Activated naive CD4-positive, alpha-beta T cell treated with anti-CD3 and anti-CD28 coated beads for 36 hours (primary cell): ENCODE measurements around the gene NCKAP1. TPM values are rescaled to one million over a fixed set of nuclear protein-coding genes. Genes with fewer than 3 reads are reported as not detected.
"Not testable (repeated sequence)": the region's sequence is repeated elsewhere in the genome, so short reads cannot be mapped to it uniquely, and the experiment has no call there.

Source experiments
- CTCF ChIA-PET: fragments of 350-600 bp; sonication (Branson Sonifier 250); formaldehyde crosslinking; loops from one replicate; lab custom pipeline; 2021; ENCODE audit warnings: antibody characterized with exemption; lab: Charles Lee
- DNase-seq: peaks from one replicate; pipeline ENCODE4 v3.0.0-alpha.2; 2020
- H3K27ac Mint-ChIP-seq: one replicate; pipeline ENCODE4 v1.8.0; 2021; ENCODE audit warnings: mild to moderate bottlenecking, mixed read lengths
- H3K27me3 Mint-ChIP-seq: one replicate; pipeline ENCODE4 v1.8.0; 2021; ENCODE audit warnings: low read depth, mixed read lengths
- H3K36me3 Mint-ChIP-seq: one replicate; pipeline ENCODE4 v1.8.0; 2021; ENCODE audit warnings: low read depth, mixed read lengths
- H3K4me1 Mint-ChIP-seq: one replicate; pipeline ENCODE4 v1.8.0; 2021; ENCODE audit warnings: low read depth, mixed read lengths
- H3K4me3 Mint-ChIP-seq: one replicate; pipeline ENCODE4 v1.8.0; 2021; ENCODE audit warnings: mild to moderate bottlenecking, moderate library complexity, mixed read lengths
- H3K9me3 Mint-ChIP-seq: one replicate; pipeline ENCODE4 v1.8.0; 2021; ENCODE audit warnings: mixed read lengths
- intact Hi-C: fragments of 100-400 bp; cut with micrococcal nuclease; formaldehyde crosslinking; loops from one replicate; pipeline ENCODE4 v1.15.1; 2023
- total RNA-seq, 2 experiments: library from RNA; stranded (reverse); gene quantifications; one replicate each; pipeline ENCODE4 v1.2.3, GENCODE V29; 2021

NCKAP1 gene
- total RNA-seq, 2 experiments from 2014 or later, result 10.6 to 11.9 TPM

DNA sequence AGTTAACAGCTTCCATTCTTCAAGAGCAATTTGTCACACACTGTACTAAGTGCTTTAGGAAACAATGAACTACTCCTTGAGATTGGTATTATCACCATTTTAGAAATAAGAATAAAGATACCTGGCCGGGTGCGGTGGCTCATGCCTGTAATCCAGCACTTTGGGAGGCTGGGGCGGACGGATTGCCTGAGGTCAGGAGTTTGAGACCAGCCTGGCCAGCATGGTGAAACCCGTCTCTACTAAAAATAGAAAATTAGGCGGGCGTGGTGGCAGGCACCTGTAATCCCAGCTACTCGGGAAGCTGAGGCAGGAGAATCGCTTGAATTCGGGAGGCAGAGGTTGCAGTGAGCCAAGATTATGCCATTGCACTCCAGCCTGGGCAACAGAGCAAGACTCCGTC lies 20.4 kb downstream of the NCKAP1 start:
- DNase-seq, H3K36me3 Mint-ChIP-seq, H3K4me1 Mint-ChIP-seq, intact Hi-C loops, H3K4me3 Mint-ChIP-seq, H3K27ac Mint-ChIP-seq, H3K27me3 Mint-ChIP-seq, H3K9me3 Mint-ChIP-seq, CTCF ChIA-PET: not testable (repeated sequence)

DNA sequence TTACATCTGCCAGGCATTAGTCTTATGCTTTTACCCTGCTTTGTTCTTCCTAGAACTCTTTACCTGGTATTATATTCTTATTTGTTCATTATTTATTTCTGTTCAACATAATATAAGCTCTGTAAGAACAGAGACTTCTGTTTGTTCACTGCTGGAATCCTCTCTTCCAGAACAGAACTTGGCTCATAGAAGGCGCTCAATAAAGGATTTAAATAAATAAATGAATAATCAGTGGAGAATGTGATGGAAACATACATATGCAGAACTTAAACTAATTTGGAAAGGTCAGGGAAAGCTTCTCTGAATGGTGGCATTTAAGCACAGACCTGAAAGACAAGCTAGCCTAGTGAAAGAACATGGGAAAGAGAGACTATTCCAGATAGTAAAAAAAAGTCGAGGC lies 24.3 kb downstream of the NCKAP1 start:
- Mint-ChIP-seq H3K4me3 (no peak overlapping the region), H3K9me3 (no peaks in the 10 kb centered on the region), H3K27ac (no peak overlapping the region), H3K4me1 (no peaks in the 10 kb centered on the region), H3K27me3 (no peaks in the 10 kb centered on the region), H3K36me3 (no peaks in the 10 kb centered on the region)
- no peak for DNase-seq
- CTCF ChIA-PET, result interaction anchor here (1.0 to 1.6 kb wide), 3 partner anchors 26 to 281 kb away, joined by 3 to 6 read pairs (median 3); no protein-coding TSS in a partner anchor
- intact Hi-C loops, result no loop called here

GRCh38 chr2:183011743-183012142 lies 26.5 kb downstream of the NCKAP1 start:
- Mint-ChIP-seq H3K9me3 (no peaks in the 10 kb centered on the region), H3K27me3 (no peaks in the 10 kb centered on the region), H3K27ac (no peak overlapping the region), H3K36me3 (no peaks in the 10 kb centered on the region), H3K4me1 (no peaks in the 10 kb centered on the region), H3K4me3 (no peak overlapping the region)
- CTCF ChIA-PET, result no interaction called here
- DNase-seq, result no peak
- intact Hi-C loops, result no loop called here

GRCh38 chr2:183010112-183010511 lies 28.1 kb downstream of the NCKAP1 start:
- no peak overlapping the region for H3K27ac Mint-ChIP-seq
- no peaks in the 10 kb centered on the region for H3K4me1 Mint-ChIP-seq
- H3K4me3 Mint-ChIP-seq, result no peak overlapping the region
- no peak for DNase-seq
- no peaks in the 10 kb centered on the region for H3K27me3 Mint-ChIP-seq
- intact Hi-C loops, result no loop called here
- no peaks in the 10 kb centered on the region for H3K9me3 Mint-ChIP-seq
- H3K36me3 Mint-ChIP-seq, result no peaks in the 10 kb centered on the region
- CTCF ChIA-PET, result no interaction called here

DNA sequence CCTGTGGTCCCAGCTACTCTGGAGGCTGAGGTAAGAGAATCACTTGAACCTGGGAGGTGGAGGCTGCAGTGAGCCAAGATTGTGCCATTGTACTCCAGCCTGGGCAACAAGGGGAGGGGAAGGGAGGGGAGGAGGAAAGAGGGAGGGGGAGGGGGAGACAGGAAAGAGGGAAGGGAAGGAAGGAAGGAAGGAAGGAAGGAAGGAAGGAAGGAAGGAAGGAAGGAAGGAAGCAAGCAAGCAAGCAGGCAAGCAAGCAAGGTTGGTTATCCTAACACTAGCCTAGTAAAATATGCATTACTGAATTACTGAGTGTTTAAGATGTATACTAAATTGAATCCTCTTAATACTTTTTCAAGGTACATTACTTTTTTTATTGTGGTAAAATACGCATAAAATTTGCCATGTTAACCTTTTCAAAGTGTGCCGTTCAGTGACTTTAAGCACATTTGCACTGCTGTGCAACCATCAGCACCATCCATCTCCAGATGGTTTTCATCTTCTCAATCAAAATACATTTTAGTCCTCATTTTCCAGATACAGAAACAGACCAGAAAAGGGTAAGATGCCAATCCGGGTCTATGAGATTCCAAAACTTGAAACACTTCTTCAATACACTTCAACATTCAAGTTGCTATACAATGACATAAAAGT lies 28.9 kb downstream of the NCKAP1 start:
- intact Hi-C loops, result no loop called here
- H3K9me3 Mint-ChIP-seq, result no peaks in the 10 kb centered on the region

DNA sequence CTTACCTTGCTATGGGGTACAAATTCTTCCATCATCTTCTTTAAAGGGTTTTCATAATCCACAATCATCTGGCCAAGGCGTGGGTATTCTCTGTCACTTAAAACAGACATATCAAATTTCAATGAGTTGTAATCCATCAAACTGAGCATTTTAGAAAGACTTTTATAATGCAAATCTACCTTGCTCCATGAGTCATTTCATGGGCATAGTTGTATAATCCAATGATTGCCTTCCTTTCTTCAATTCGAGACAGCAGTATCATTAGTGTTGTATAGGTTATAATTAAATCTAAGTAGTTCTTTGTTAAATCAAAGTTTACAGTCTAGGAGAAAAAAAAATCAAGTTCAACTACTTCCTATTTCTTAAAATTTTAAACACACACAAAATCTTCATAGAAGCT lies 36.3 kb downstream of the NCKAP1 start:
- H3K36me3 Mint-ChIP-seq, result peaks cover 14% of the 10 kb centered on the region
- CTCF ChIA-PET, result interaction anchor here (0.6 to 1.0 kb wide), 3 partner anchors 21 to 353 kb away, joined by 3 to 5 read pairs (median 3); no protein-coding TSS in a partner anchor

More for the DNA sequence above, 28.9 kb downstream of the NCKAP1 start:
- H3K27me3 Mint-ChIP-seq, result no peaks in the 10 kb centered on the region
- CTCF ChIA-PET, result no interaction called here
- no peak overlapping the region for H3K27ac Mint-ChIP-seq
- H3K4me1 Mint-ChIP-seq, result no peaks in the 10 kb centered on the region
- H3K4me3 Mint-ChIP-seq, result no peak overlapping the region
- no peak for DNase-seq
- no peaks in the 10 kb centered on the region for H3K36me3 Mint-ChIP-seq

DNA sequence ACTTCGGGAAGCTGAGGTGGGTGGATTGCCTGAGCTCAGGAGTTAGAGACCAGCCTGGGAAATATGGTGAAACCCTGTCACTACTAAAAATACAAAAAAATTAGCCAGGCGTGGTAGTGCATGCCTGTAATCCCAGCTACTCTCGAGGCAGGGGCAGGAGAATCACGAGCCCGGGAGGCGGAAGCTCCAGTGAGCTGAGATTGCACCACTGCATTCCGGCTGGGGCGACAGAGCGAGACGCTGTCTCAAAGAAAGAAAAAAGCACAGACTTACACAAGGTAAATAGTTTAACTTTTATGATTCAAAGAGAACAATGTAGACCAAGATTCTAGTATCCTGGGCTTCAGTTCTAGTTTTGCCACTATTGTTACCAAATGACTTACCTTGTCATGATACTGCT lies 37.4 kb downstream of the NCKAP1 start:
- Mint-ChIP-seq H3K4me1 (no peaks in the 10 kb centered on the region), H3K36me3 (peaks cover 14% of the 10 kb centered on the region), H3K27me3 (no peaks in the 10 kb centered on the region), H3K9me3 (no peaks in the 10 kb centered on the region), H3K27ac (no peak overlapping the region), H3K4me3 (no peak overlapping the region)
- CTCF ChIA-PET, result interaction anchor here (0.6 to 0.7 kb wide), 2 partner anchors 14 to 21 kb away, joined by 3 read pairs; no protein-coding TSS in a partner anchor
- intact Hi-C loops, result no loop called here
- DNase-seq, result no peak

More for the DNA sequence above, 36.3 kb downstream of the NCKAP1 start:
- Mint-ChIP-seq H3K27ac (no peak overlapping the region), H3K27me3 (no peaks in the 10 kb centered on the region), H3K4me1 (no peaks in the 10 kb centered on the region), H3K4me3 (no peak overlapping the region), H3K9me3 (no peaks in the 10 kb centered on the region)
- intact Hi-C loops, result no loop called here
- DNase-seq, result no peak

DNA sequence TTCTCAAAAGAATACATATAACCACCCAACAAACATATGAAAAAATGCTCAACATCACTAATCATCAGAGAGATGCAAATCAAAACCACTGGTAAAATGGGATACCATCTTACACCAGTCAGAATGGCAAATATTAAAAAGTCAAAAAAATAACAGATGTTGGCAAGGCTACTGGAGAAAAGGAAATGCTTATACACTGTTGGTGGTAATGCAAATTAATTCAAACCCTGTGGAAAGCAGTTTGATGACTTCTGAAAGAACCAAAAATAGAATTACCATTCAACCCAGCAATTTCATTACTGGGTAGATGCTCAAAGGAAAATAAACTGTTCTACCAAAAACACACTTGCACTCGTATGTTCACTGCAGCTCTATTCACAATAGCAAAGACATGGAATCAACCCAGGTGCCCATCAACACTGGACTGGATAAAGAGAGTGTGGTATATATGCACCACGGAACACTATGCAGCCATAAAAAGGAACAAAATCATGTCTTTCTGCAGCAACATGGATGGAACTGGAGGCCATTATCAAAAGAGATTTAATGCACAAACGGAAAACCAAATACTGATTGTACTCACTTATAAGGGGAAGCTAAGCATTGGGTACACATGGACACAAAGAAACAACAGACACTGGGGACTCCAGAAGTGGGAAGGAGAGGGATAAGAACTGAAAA lies 38.8 kb downstream of the NCKAP1 start:
- Mint-ChIP-seq H3K4me1 (no peaks in the 10 kb centered on the region), H3K9me3 (no peaks in the 10 kb centered on the region), H3K27ac (no peak overlapping the region), H3K27me3 (no peaks in the 10 kb centered on the region), H3K4me3 (no peak overlapping the region), H3K36me3 (peaks cover 14% of the 10 kb centered on the region)
- intact Hi-C loops, result no loop called here
- DNase-seq, result no peak
- CTCF ChIA-PET, result no interaction called here

GRCh38 chr2:182994228-182994912 lies 43.9 kb downstream of the NCKAP1 start:
- Mint-ChIP-seq H3K36me3 (peaks cover 8% of the 10 kb centered on the region), H3K27me3 (no peaks in the 10 kb centered on the region), H3K4me3 (no peak overlapping the region), H3K27ac (no peak overlapping the region), H3K9me3 (no peaks in the 10 kb centered on the region), H3K4me1 (no peaks in the 10 kb centered on the region)
- CTCF ChIA-PET, result interaction anchor here (0.8 kb wide), 1 partner anchor 46 kb away, joined by 3 read pairs; no protein-coding TSS in a partner anchor
- intact Hi-C loops, result no loop called here
- DNase-seq, result no peak

GRCh38 chr2:182982941-182983340 lies 55.3 kb downstream of the NCKAP1 start:
- no peak overlapping the region for H3K27ac Mint-ChIP-seq

GRCh38 chr2:182981475-182981874 lies 56.8 kb downstream of the NCKAP1 start:
- H3K4me1 Mint-ChIP-seq, H3K27ac Mint-ChIP-seq, H3K4me3 Mint-ChIP-seq, H3K9me3 Mint-ChIP-seq, DNase-seq, intact Hi-C loops, H3K27me3 Mint-ChIP-seq, H3K36me3 Mint-ChIP-seq: not testable (repeated sequence)
- CTCF ChIA-PET, result interaction anchor here (0.8 to 4.7 kb wide), 4 partner anchors 21 to 796 kb away, joined by 3 to 33 read pairs (median 12); no protein-coding TSS in a partner anchor

More at GRCh38 chr2:182982941-182983340, 55.3 kb downstream of the NCKAP1 start:
- intact Hi-C loops, result no loop called here
- no peak for DNase-seq
- Mint-ChIP-seq H3K36me3 (peaks cover 3% of the 10 kb centered on the region), H3K4me1 (no peaks in the 10 kb centered on the region), H3K4me3 (no peak overlapping the region), H3K9me3 (no peaks in the 10 kb centered on the region), H3K27me3 (no peaks in the 10 kb centered on the region)
- CTCF ChIA-PET, result no interaction called here

DNA sequence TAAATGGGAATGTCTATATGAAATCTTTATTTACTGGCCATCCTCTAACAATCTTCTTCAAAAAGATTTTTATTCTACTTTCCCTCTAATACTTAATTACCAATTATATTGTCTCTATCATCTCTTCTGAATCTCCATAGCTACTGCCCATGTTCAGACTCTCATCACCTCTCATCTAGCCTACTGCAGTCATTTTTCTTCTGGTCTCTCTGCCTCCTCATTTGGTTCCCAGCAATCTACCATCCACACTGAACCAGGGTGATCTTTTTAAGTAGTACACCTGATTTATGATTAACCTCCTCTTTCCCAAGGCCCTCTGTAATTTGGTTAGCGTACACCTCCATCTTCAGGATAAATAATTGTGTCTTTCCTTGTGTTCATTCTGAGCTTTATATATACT lies 57.6 kb downstream of the NCKAP1 start:
- no peak overlapping the region for H3K4me3 Mint-ChIP-seq
- no peak for DNase-seq
- no peaks in the 10 kb centered on the region for H3K4me1 Mint-ChIP-seq

More for the DNA sequence above, 57.6 kb downstream of the NCKAP1 start:
- intact Hi-C loops, result loop anchor here (1.0 kb wide), 4 partner anchors 196 to 794 kb away; no protein-coding TSS in a partner anchor
- H3K36me3 Mint-ChIP-seq, result peaks cover 3% of the 10 kb centered on the region
- CTCF ChIA-PET, result interaction anchor here (0.5 to 4.7 kb wide), 22 partner anchors 11 to 929 kb away, joined by 3 to 33 read pairs (median 4); no protein-coding TSS in a partner anchor
- no peaks in the 10 kb centered on the region for H3K27me3 Mint-ChIP-seq
- no peaks in the 10 kb centered on the region for H3K9me3 Mint-ChIP-seq
- H3K27ac Mint-ChIP-seq, result no peak overlapping the region
